Common myeloid progenitor, CD34-positive (primary cell): Measurements from ENCODE around the gene SURF4.
A peak's percentile ranks its signal among the peaks of the same experiment; 100 is the strongest.
"Not testable (repeated sequence)": the region's sequence is repeated elsewhere in the genome, so short reads cannot be mapped to it uniquely, and the experiment has no call there.

Experiments
- CTCF ChIA-PET: fragments of 350-600 bp; sonication (Branson Sonifier 250); formaldehyde crosslinking; loops from one replicate; lab custom pipeline; 2021; ENCODE audit warnings: antibody characterized with exemption; lab: Charles Lee
- POLR2A ChIA-PET: fragments of 350-600 bp; sonication (Branson Sonifier 250); formaldehyde crosslinking; loops from one replicate; lab custom pipeline; 2021; ENCODE audit warnings: antibody characterized with exemption; lab: Charles Lee
- DNase-seq, 3 donors: peaks; one replicate each; pipeline versions ENCODE4 v3.0.0 to v3.0.0-alpha.2; 2013
- H3K27ac ChIP-seq, 2 experiments: 1 replicate in 1 of 2; 2 replicates in 1 of 2; pipeline ENCODE4 v1.7.0; 2013; ENCODE audit warnings: inconsistent platforms in 2 of 2, low read length in 2 of 2, mild to moderate bottlenecking in 2 of 2, low read depth in 1 of 2, moderate library complexity in 1 of 2; ENCODE audit not compliant: severe bottlenecking in 2 of 2, insufficient read depth in 1 of 2, poor library complexity in 1 of 2
- H3K27me3 ChIP-seq, 5 experiments: replicated peaks in 2 of 5; 1 replicate in 3 of 5; 2 replicates in 2 of 5; pipeline versions ENCODE4 v1.6.1 to v1.7.0; 2013; ENCODE audit warnings: low read length in 4 of 5, mild to moderate bottlenecking in 2 of 5, moderate library complexity in 2 of 5, inconsistent platforms in 1 of 5; ENCODE audit not compliant: insufficient read depth in 5 of 5, control insufficient read depth in 4 of 5
- H3K36me3 ChIP-seq, 4 experiments: 1 replicate in 2 of 4; 2 replicates in 2 of 4; pipeline versions ENCODE4 v1.6.1 to v1.7.0; 2013; ENCODE audit warnings: low read length in 3 of 4, control low read depth in 1 of 4, mild to moderate bottlenecking in 1 of 4; ENCODE audit not compliant: control insufficient read depth in 4 of 4, insufficient read depth in 4 of 4
- H3K4me1 ChIP-seq, 4 experiments: 1 replicate in 3 of 4; 2 replicates in 1 of 4; pipeline versions ENCODE4 v1.6.1 to v1.7.1; 2013; ENCODE audit warnings: low read length in 3 of 4, mild to moderate bottlenecking in 3 of 4, control low read depth in 1 of 4, inconsistent platforms in 1 of 4, moderate library complexity in 1 of 4; ENCODE audit not compliant: control insufficient read depth in 4 of 4, insufficient read depth in 4 of 4; ENCODE audit errors: control extremely low read depth in 1 of 4
- H3K4me3 ChIP-seq, 7 experiments: 1 replicate in 4 of 7; 2 replicates in 3 of 7; pipeline versions ENCODE4 v1.5.1 to v1.7.0; 2013; ENCODE audit warnings: mild to moderate bottlenecking in 7 of 7, low read length in 6 of 7, moderate library complexity in 6 of 7, inconsistent platforms in 2 of 7, low read depth in 2 of 7, control low read depth in 1 of 7; ENCODE audit not compliant: insufficient read depth in 4 of 7, control insufficient read depth in 1 of 7; ENCODE audit errors: extremely low read depth in 1 of 7
- H3K9me3 ChIP-seq, 5 experiments: 1 replicate in 4 of 5; 2 replicates in 1 of 5; pipeline versions ENCODE4 v1.6.1 to v1.7.1; 2013; ENCODE audit warnings: low read length in 4 of 5, mild to moderate bottlenecking in 2 of 5, inconsistent platforms in 1 of 5, low read depth in 1 of 5, moderate library complexity in 1 of 5; ENCODE audit not compliant: control insufficient read depth in 4 of 5, insufficient read depth in 2 of 5; ENCODE audit errors: control extremely low read depth in 1 of 5
- whole genome bisulfite sequencing: methylation state at CpG from one replicate; pipeline ENCODE4 v1.1.5; 2013; ENCODE audit not compliant: insufficient coverage; 5-methylcytosine and 5-hydroxymethylcytosine counted together

Gene SURF4

GRCh38 chr9:133329306-133330156, 46.3 kb downstream of the SURF4 start:
- CTCF ChIA-PET = interaction anchor here (0.8 to 6.5 kb wide), 19 partner anchors 9 to 145 kb away, joined by 3 to 63 read pairs (median 3); partner anchors contain the start of genes SURF1 and SURF2
- H3K27ac ChIP-seq, H3K27me3 ChIP-seq, H3K4me3 ChIP-seq, H3K4me1 ChIP-seq, H3K9me3 ChIP-seq: not testable (repeated sequence)
- H3K36me3 ChIP-seq = peaks cover 18 to 48% (median 34%) of the 10 kb centered on the region in 4 experiments
- POLR2A ChIA-PET = interaction anchor here (1.0 to 1.2 kb wide), 2 partner anchors 10 to 91 kb away, joined by 3 read pairs; no protein-coding TSS in a partner anchor
- DNase-seq = peak in 1 of 3 donors; percentile 21
- 66% methylated on average over 13 of the region's 21 CpGs for WGBS

GRCh38 chr9:133327834-133328484, 47.9 kb downstream of the SURF4 start:
- no peak overlapping the region for H3K27ac ChIP-seq
- H3K4me1 ChIP-seq = no peaks in the 10 kb centered on the region
- ChIA-PET POLR2A (no interaction called here), CTCF (interaction anchor here (0.8 to 6.5 kb wide), 2 partner anchors 141 to 145 kb away, joined by 3 to 63 read pairs; no protein-coding TSS in a partner anchor)
- no peak overlapping the region for H3K4me3 ChIP-seq
- peaks cover 10 to 34% (median 19%) of the 10 kb centered on the region in 4 experiments for H3K36me3 ChIP-seq
- WGBS = 99% methylated on average over 8 of the region's 10 CpGs
- H3K27me3 ChIP-seq = no peaks in the 10 kb centered on the region
- DNase-seq = no peak
- no peaks in the 10 kb centered on the region for H3K9me3 ChIP-seq

GRCh38 chr9:133327021-133327420, 48.8 kb downstream of the SURF4 start:
- CTCF ChIA-PET = interaction anchor here (6.5 kb wide), 1 partner anchor 140 kb away, joined by 63 read pairs; no protein-coding TSS in a partner anchor
- POLR2A ChIA-PET, H3K4me1 ChIP-seq, H3K4me3 ChIP-seq, DNase-seq, H3K27me3 ChIP-seq, H3K9me3 ChIP-seq, H3K27ac ChIP-seq: not testable (repeated sequence)
- WGBS = 96% methylated on average over 5 of the region's 6 CpGs
- peaks cover 7 to 25% (median 12%) of the 10 kb centered on the region in 4 experiments for H3K36me3 ChIP-seq

GRCh38 chr9:133323991-133324703, 51.7 kb downstream of the SURF4 start:
- H3K4me3 ChIP-seq = no peak overlapping the region
- no peaks in the 10 kb centered on the region for H3K4me1 ChIP-seq
- WGBS = 98% methylated on average over 12 of the region's 13 CpGs
- POLR2A ChIA-PET = no interaction called here
- no peaks in the 10 kb centered on the region for H3K27me3 ChIP-seq
- DNase-seq = no peak
- H3K36me3 ChIP-seq = no peaks in the 10 kb centered on the region
- H3K9me3 ChIP-seq = no peaks in the 10 kb centered on the region
- CTCF ChIA-PET = no interaction called here
- no peak overlapping the region for H3K27ac ChIP-seq

GRCh38 chr9:133323211-133323610, 52.6 kb downstream of the SURF4 start:
- ChIA-PET POLR2A (no interaction called here), CTCF (no interaction called here)
- no peak for DNase-seq
- 94% methylated on average over 7 of the region's 10 CpGs for WGBS
- H3K4me1 ChIP-seq = no peaks in the 10 kb centered on the region
- H3K27ac ChIP-seq = no peak overlapping the region
- H3K4me3 ChIP-seq = no peak overlapping the region
- no peaks in the 10 kb centered on the region for H3K27me3 ChIP-seq
- no peaks in the 10 kb centered on the region for H3K36me3 ChIP-seq
- H3K9me3 ChIP-seq = no peaks in the 10 kb centered on the region

- CTCF ChIA-PET = interaction anchor here (0.9 kb wide), 1 partner anchor 137 kb away, joined by 3 read pairs; no protein-coding TSS in a partner anchor
- Histone ChIP-seq H3K36me3 (no peaks in the 10 kb centered on the region), H3K9me3 (no peaks in the 10 kb centered on the region), H3K4me3 (no peak overlapping the region), H3K27ac (no peak overlapping the region), H3K4me1 (no peaks in the 10 kb centered on the region), H3K27me3 (no peaks in the 10 kb centered on the region)
- DNase-seq = peak in 1 of 3 donors; percentile 28
- POLR2A ChIA-PET = no interaction called here
- WGBS = 62% methylated on average over 14 of the region's 14 CpGs
Measured at GRCh38 chr9:133322701-133323100, 53.2 kb downstream of the SURF4 start.
